LNCaP clone FGC (cell line): ENCODE data around the gene BEST1.

Experiments
- DNase-seq: peaks from one replicate; pipeline ENCODE4 v3.0.0-alpha.2; 2011; ENCODE audit warnings: low read depth
- H3K4me3 ChIP-seq: 2 replicates; pipeline ENCODE4 v1.5.1; 2011; ENCODE audit warnings: mild to moderate bottlenecking, low read depth, low read length, control low read depth
- CTCF ChIP-seq: IDR thresholded peaks from 2 replicates; pipeline ENCODE4 v1.5.1; 2012; ENCODE audit warnings: mild to moderate bottlenecking; ENCODE audit not compliant: control insufficient read depth, insufficient read depth; ENCODE audit errors: extremely low read depth

Gene BEST1

GRCh38 chr11:61923166-61924063, 26.7 kb upstream of the BEST1 start:
- no peak overlapping the region for H3K4me3 ChIP-seq
- no peak for DNase-seq
- no peak for TF ChIP-seq CTCF

GRCh38 chr11:61924064-61924455, 26.1 kb upstream of the BEST1 start:
- no peak for TF ChIP-seq CTCF
- DNase-seq, result no peak
- no peak overlapping the region for H3K4me3 ChIP-seq

- no peak for TF ChIP-seq CTCF
- no peak overlapping the region for H3K4me3 ChIP-seq
- DNase-seq, result no peak
Measured at GRCh38 chr11:61925736-61926135, 24.4 kb upstream of the BEST1 start.

GRCh38 chr11:61926235-61926634, 23.9 kb upstream of the BEST1 start:
- no peak for TF ChIP-seq CTCF
- H3K4me3 ChIP-seq, result no peak overlapping the region
- no peak for DNase-seq

- no peak for DNase-seq
- no peak for TF ChIP-seq CTCF
- H3K4me3 ChIP-seq, result no peak overlapping the region
Measured at GRCh38 chr11:61927501-61927900, 22.6 kb upstream of the BEST1 start.

GRCh38 chr11:61928606-61929005, 21.5 kb upstream of the BEST1 start:
- no peak for TF ChIP-seq CTCF
- no peak overlapping the region for H3K4me3 ChIP-seq
- no peak for DNase-seq

GRCh38 chr11:61930933-61931332, 19.2 kb upstream of the BEST1 start:
- no peak for TF ChIP-seq CTCF
- no peak for DNase-seq
- H3K4me3 ChIP-seq, result no peak overlapping the region
